SIG-M5 treated with dmso at 0.1 percent for 504 hours (cell line): ENCODE results near the gene CCDC116.
"Not testable (repeated sequence)": the region's sequence is repeated elsewhere in the genome, so short reads cannot be mapped to it uniquely, and the experiment has no call there.

Source experiments
- DNase-seq: peaks from one replicate; lab custom pipeline; 2025; ENCODE audit not compliant: unreplicated experiment; lab: John Stamatoyannopoulos, UW

The CCDC116 gene

GRCh38 chr22:21631025-21631424, 1.5 kb upstream of the CCDC116 start:
- no peak for DNase-seq

DNA sequence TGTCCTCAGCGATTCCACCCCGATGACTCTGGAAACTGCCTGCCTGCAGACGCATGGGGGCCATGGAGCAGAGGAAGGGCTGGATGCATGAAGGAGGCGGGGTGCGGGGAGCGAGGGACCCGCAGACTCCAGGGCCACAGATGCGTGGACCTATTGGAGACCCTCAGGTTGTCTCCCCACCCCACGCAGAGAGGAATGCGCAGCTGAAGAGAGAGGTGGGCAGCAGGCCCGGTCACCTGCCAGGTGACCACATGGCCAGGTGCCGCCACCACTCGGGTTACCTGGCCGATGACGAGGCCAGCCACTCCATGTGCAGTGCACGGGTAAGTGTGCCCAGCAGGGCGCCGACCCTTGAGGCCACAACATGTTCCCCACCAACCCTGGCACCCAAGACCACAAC, 371 bp downstream of the CCDC116 start:
- no peak for DNase-seq

GRCh38 chr22:21633481-21633880, 921 bp downstream of the CCDC116 start:
- DNase-seq, result no peak

- no peak for DNase-seq
Measured at GRCh38 chr22:21634081-21634480, 1.5 kb downstream of the CCDC116 start.

- DNase-seq, result no peak
Measured at GRCh38 chr22:21634844-21635243, 2.3 kb downstream of the CCDC116 start.

DNA sequence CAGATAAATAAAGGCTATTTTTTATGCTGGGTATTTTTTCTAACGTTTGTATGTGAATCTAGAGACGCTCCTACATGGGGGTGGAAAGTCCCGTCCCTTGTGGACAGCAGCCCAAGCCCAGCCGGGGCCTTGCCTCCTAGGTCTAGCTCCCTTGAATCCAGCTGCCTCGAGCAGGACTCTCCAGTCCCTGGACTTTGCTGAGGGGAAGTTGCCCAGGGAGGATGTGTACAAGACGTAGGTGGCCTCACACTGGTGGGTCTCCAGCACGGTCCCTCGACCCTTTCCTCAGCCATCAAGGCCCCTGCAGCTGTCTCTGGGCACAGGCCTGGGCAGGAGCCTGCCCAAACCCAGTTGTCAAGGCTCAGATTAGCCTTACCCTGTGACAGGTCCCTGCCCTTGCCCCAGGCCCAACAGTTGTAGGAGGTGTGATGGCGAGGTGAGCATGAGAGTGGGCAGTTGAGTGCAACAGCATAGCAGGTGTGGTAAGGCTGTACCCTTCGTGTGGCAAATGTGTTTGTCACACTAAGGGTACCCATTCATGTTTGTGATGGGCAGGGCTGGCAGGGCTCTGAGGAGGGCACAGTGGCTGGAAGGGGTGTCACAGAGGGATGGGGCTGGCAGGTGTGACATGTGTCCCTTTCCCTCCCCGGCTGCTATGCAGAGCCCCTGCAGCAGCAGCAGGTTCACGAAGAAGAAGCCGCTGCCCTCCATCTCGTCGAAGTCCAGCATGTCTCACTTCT, 3.4 kb downstream of the CCDC116 start:
- no peak for DNase-seq

DNA sequence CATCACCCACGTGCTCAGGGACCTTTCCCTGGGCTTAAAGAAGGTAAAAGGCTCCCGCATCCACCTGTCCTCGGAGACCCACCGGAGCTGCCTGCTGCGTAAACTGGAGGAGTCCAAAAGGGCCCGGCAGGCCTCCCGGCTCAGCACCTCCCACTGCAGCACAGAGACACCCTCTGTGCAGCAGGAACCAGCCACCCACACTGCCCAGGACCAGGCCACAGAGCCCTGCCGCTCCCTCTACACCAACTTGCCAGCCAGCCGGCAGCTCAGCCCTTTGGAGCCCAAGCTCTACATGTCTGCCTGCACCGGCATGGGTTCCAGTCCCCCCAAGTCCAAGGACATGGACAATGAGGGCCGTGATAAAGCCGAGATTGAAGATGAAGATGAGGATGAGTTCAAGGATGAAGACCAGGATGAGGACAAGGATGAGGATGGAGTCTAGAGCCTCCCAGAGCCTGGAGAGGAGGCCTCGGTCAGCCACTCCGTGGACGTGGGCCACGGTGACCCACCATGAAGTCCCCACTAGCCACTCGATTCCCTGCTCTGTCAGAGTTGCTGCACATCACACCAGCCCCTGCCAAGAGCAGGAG, 4.2 kb downstream of the CCDC116 start:
- no peak for DNase-seq

DNA sequence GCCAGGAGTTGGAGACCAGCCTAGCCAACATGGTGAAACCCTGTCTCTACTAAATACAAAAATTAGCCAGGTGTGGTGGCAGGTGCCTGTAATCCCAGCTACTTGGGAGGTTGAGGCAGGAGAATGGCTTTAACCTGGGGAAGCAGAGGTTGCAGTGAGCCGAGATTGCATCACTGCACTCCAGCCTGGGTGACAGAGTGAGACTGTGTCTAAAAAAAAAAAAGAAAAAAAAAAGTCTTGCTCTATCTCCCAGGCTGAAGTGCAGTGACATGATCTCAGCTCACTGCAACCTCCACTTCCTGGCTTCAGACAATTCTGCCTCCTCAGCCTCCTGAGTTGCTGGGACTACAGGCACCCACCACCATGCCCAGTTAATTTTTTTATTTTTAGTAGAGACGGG, 4.9 kb downstream of the CCDC116 start:
- not testable (repeated sequence) for DNase-seq

DNA sequence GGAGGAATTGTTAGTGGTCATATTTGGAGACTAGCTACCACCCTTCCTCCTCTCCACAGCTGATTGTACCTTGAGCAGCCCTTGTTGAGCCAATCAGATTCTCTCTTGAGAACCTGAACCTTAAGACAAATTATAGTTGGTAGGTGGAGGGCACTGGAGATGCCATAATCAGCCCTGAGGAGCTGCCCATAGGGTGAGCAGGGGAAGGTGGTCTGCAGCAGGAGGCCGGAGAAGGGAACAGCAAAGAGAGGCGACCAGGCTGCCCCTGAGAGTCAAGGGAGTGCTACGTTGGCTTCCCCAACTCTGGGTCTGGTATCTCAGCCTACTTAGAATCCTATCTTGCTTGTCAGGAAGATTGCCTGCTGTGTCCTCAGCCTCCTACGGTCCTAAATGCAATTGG, 6.8 kb downstream of the CCDC116 start:
- DNase-seq, result no peak

- DNase-seq, result no peak
Measured at GRCh38 chr22:21640810-21641209, 8.2 kb downstream of the CCDC116 start.

GRCh38 chr22:21641417-21641788, 8.8 kb downstream of the CCDC116 start:
- DNase-seq, result no peak

DNA sequence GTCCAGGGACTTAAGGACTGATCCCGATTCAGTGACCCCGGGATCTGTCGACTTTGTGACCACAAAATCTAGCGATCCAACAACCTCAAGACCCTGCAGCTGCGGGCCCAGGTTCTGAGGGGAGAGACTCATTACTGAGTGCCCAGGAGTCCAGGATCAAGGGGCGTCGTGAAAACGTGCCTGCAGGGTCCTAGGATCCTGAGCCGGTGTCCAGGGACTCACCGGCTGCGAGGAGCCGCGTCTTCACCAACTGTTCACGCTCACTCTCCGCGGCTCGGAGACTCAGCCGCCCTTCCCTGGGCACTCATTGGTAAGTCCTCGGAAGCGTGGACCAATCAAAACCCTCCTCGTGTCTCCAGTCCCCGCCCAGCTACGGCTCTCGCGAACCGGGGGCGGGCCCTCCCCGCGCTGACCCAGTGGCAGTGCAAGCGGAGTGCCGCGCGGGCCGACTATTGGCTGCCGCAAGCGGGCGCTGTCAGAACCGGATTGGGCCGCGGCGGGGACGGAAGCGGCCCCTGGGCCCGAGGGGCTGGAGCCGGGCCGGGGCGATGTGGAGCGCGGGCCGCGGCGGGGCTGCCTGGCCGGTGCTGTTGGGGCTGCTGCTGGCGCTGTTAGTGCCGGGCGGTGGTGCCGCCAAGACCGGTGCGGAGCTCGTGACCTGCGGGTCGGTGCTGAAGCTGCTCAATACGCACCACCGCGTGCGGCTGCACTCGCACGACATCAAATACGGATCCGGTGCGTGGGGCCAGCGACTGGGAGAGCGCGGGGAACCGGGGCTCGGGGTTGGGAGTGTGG, 9.4 kb downstream of the CCDC116 start, which contains the start of gene SDF2L1:
Gene SDF2L1, plus strand, starts transcription at position 514 of the 795 bp plus-strand sequence. Its CDS starts 35 bp downstream, at position 549.
- DNase-seq, result peak; percentile 97

DNA sequence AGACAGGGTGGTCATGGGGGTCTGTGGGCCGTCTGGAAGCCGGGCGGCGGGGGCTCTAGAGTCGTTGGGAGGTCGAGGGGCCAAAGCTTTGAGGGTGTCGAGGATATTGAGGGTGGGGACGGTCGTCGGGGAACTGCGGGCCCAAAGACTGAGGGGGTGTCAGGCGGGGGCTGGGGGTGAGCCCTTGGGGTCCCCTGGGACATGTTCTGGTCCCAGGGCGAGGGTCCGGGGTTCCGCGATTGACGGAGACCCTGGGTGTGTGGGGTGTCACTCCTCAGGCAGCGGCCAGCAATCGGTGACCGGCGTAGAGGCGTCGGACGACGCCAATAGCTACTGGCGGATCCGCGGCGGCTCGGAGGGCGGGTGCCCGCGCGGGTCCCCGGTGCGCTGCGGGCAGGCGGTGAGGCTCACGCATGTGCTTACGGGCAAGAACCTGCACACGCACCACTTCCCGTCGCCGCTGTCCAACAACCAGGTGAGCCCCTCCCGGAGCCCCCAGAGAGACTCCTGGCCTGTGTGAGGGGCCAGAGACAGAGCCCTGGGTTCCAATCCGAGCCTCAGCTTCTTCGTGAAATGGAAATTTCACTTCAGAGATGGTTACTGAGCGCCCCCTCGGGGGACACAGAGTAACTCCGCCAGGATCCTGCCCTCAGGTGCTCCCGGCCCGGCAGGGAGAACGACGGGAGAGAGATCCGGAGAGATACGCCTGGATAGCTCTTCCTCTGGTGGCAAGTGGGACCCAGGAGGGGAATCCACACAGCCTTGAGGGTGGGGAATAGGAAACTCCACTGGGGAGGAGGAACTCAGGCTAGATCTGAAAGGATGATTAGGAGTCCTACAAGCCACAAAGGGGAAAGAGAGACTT, 10.3 kb downstream of the CCDC116 start:
- DNase-seq, result peak; percentile 46

- DNase-seq, result no peak
Measured at GRCh38 chr22:21643533-21644357, 11.2 kb downstream of the CCDC116 start.

DNA sequence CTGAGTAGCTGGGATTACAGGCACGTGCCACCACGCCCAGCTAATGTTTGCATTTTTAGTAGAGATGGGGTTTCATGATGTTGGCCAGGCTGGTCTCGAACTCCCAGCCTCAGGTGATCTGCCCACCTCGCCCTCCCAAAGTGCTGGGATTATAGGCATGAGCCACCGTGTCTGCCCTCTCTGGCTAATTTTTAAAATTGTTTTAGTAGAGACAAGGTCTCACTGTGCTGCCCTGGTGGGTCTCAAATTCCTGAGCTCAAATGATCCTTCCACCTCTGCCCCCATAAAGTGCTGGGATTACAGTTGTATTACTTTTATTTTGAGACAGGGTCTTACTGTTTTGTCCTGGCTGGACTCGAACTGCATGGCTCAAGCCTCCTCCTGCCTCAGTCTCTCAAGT, 13.0 kb downstream of the CCDC116 start:
- not testable (repeated sequence) for DNase-seq

- DNase-seq, result peak; percentile 87
Measured at GRCh38 chr22:21646608-21647590, 14.3 kb downstream of the CCDC116 start.

DNA sequence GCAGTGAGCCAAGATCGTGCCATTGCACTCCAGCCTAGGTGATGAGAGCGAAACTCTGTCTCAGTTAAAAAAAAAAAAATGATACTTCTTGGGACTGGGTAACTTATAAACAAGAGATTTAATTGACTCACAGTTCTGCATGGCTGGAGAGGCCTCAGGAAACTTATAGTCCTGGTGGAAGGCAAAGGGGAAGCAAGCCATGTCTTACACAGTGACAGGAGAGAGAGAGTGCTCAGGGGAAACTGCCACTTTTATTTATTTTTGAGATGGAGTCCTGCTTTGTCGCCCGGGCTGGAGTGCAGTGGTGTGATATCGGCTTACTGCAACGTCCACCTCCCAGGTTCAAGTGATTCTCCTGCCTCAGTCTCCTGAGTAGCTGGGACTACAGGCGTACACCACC, 17.7 kb downstream of the CCDC116 start:
- no peak for DNase-seq

DNA sequence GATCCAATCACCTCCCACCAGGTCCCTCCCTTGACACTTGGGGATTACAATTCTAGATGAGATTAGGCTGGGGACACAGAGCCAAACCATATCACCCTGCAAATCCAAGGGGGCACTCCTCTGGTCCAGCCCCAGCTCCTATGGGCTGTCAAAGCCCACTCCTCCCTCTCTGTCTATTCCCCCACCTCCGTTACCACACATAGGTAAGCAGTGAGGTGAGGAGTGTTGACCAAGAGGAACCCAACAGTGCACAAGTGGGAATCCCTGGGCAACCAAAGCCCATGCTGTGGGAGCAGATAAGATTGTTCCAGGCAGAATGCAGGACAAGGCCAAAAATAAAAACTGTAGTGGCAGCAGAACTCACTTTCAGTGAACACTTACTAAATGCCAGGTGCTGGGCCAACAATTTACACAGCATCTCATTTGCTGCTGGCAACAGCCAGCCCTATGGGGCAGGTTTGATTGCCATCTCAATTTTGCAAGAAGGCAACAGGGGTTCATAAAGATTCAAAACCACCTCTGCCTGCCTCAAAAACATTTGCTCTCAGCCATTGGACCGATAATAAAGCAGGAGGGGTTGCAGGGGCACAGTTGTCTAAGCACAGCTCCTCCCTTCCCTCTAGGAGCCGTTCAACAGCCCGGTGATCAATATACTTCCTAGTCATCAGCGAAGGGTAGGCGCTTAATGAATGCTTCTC, 18.4 kb downstream of the CCDC116 start:
- peak; percentile 51 for DNase-seq
